ENCODE results near the gene FAM186B.

DNA sequence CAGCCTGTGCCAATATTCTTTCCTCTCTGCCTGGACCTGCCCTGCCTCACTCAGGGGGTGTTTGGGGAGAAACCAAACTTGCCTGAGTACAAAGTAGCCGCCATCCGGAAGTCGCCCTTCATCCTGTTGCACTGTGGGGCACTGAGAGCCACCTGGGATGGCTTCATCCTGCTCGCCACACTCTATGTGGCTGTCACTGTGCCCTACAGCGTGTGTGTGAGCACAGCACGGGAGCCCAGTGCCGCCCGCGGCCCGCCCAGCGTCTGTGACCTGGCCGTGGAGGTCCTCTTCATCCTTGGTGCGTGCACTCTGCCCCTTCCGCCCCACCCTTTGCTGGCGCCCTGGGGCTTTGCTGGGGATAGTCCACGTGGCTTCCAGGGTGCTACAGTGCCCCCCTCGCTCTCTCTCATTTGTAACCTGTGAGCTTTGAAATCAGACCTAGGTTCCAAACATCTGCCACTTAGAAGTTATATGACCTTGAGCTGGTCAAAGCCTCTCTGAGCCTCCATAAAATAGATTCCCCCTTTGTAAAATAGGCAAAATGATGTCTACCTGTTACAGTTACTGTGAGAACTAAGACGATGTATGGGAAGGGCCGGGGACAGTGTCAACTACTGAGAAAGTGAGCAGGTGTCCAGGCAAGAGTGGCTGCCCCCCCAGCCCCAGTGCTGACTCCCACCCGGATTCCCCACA is 62.1 kb downstream of the FAM186B start:
- TF ChIP-seq, protein P1, sequence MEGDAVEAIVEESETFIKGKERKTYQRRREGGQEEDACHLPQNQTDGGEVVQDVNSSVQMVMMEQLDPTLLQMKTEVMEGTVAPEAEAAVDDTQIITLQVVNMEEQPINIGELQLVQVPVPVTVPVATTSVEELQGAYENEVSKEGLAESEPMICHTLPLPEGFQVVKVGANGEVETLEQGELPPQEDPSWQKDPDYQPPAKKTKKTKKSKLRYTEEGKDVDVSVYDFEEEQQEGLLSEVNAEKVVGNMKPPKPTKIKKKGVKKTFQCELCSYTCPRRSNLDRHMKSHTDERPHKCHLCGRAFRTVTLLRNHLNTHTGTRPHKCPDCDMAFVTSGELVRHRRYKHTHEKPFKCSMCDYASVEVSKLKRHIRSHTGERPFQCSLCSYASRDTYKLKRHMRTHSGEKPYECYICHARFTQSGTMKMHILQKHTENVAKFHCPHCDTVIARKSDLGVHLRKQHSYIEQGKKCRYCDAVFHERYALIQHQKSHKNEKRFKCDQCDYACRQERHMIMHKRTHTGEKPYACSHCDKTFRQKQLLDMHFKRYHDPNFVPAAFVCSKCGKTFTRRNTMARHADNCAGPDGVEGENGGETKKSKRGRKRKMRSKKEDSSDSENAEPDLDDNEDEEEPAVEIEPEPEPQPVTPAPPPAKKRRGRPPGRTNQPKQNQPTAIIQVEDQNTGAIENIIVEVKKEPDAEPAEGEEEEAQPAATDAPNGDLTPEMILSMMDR (IDR thresholded peaks at IDR 0.05) = no peak
- no peak for TF ChIP-seq ZFX (IDR thresholded peaks at IDR 0.05; ENCODE audit: borderline replicate concordance)

Data from 22Rv1 (cell line).